Measurements from ENCODE around the gene HIVEP1. TPM values are rescaled to one million over a fixed set of nuclear protein-coding genes. Genes with fewer than 3 reads are reported as not detected.

HIVEP1 gene
- total and polyA plus RNA-seq, 5 donors, result 5.1 to 16.9 (median 14.4) TPM

DNA sequence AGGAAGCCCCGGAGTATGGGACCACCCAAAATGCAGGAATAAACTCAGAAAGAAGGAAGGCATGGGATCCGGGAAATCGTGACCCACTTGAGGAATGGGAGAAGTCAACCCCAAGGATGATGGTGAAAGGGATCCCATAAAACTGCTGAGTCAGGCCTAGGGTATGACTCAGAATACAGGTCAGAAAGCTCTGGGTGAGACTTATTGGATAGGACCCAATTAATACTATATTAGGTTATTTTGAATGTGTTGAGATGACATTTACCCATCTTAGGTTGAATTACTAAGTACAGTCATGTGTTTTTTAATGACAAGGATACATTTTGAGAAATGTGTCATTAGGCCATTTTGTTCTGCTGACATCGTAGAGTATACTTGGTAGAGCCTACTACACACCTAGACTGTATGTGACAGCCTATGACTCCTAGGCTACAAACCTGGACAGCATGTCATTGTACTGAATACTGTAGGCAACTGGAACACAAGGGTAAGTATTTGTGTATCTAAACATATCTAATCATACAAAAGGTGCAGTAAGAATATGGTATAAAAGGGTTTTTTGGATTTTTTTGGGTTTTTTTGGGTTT is 17.1 kb upstream of the HIVEP1 start:
- no peaks in the 10 kb centered on the region for H3K4me1 ChIP-seq (ENCODE audit: control insufficient read depth, insufficient read depth, low read length)
- H3K9me3 ChIP-seq (ENCODE audit: control insufficient read depth, low read length), result no peaks in the 10 kb centered on the region
- ATAC-seq (no peak), DNase-seq (no peak)
- 98% methylated on average over 4 of the region's 4 CpGs for WGBS
- no peak overlapping the region for H3K4me3 ChIP-seq (ENCODE audit: low read length)
- H3K27me3 ChIP-seq (ENCODE audit: control insufficient read depth, insufficient read depth), result no peaks in the 10 kb centered on the region
- intact Hi-C loops (cut with DNase I), result no loop called here
- H3K27ac ChIP-seq (ENCODE audit: low read length), result no peak overlapping the region

- Histone ChIP-seq H3K4me3 (ENCODE audit: low read length) (no peak overlapping the region), H3K9me3 (ENCODE audit: control insufficient read depth, low read length) (no peaks in the 10 kb centered on the region), H3K27me3 (ENCODE audit: control insufficient read depth, insufficient read depth) (no peaks in the 10 kb centered on the region), H3K4me1 (ENCODE audit: control insufficient read depth, insufficient read depth, low read length) (no peaks in the 10 kb centered on the region), H3K27ac (ENCODE audit: low read length) (no peak overlapping the region)
- 72% methylated on average over 1 of the region's 1 CpG for WGBS
- intact Hi-C loops (cut with DNase I), result no loop called here
- ATAC-seq (no peak), DNase-seq (no peak)
These were observed 15.4 kb upstream of the HIVEP1 start for GRCh38 chr6:11996751-11997150.

- no peak overlapping the region for H3K27ac ChIP-seq (ENCODE audit: low read length)
- H3K4me3 ChIP-seq (ENCODE audit: low read length), result no peak overlapping the region
- no peaks in the 10 kb centered on the region for H3K4me1 ChIP-seq (ENCODE audit: control insufficient read depth, insufficient read depth, low read length)
- DNase-seq (no peak), ATAC-seq (peak; percentile 78 to 83)
- intact Hi-C loops (cut with DNase I), result no loop called here
- 48% methylated on average over 5 of the region's 5 CpGs for WGBS
- H3K9me3 ChIP-seq (ENCODE audit: control insufficient read depth, low read length), result no peaks in the 10 kb centered on the region
- H3K27me3 ChIP-seq (ENCODE audit: control insufficient read depth, insufficient read depth), result no peaks in the 10 kb centered on the region
These were observed 12.9 kb upstream of the HIVEP1 start for GRCh38 chr6:11999246-11999645.

DNA sequence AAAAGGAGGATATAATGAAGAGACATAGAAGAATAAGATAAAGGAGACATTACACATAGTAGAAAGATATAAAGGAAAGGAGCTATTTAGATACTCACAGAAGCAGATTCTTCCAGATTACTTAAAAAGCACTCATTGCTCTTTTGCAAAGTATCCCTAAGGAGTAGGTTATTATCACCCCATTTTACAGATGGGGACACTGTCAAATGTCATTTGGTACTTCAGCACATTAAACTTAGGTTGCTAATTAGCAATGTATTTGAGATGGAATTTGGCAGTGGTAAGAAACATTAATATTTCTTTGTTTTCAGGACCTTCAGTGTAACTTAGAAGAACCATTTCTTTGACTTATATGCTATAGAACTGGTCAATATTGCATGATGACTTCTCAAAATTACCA is 11.9 kb upstream of the HIVEP1 start:
- H3K9me3 ChIP-seq (ENCODE audit: control insufficient read depth, low read length), result no peaks in the 10 kb centered on the region
- H3K27ac ChIP-seq (ENCODE audit: low read length), result no peak overlapping the region
- H3K4me3 ChIP-seq (ENCODE audit: low read length), result no peak overlapping the region
- ATAC-seq, result no peak
- no peaks in the 10 kb centered on the region for H3K27me3 ChIP-seq (ENCODE audit: control insufficient read depth, insufficient read depth)
- H3K4me1 ChIP-seq (ENCODE audit: control insufficient read depth, insufficient read depth, low read length), result no peaks in the 10 kb centered on the region
- no peak for DNase-seq
- intact Hi-C loops (cut with DNase I), result no loop called here

DNA sequence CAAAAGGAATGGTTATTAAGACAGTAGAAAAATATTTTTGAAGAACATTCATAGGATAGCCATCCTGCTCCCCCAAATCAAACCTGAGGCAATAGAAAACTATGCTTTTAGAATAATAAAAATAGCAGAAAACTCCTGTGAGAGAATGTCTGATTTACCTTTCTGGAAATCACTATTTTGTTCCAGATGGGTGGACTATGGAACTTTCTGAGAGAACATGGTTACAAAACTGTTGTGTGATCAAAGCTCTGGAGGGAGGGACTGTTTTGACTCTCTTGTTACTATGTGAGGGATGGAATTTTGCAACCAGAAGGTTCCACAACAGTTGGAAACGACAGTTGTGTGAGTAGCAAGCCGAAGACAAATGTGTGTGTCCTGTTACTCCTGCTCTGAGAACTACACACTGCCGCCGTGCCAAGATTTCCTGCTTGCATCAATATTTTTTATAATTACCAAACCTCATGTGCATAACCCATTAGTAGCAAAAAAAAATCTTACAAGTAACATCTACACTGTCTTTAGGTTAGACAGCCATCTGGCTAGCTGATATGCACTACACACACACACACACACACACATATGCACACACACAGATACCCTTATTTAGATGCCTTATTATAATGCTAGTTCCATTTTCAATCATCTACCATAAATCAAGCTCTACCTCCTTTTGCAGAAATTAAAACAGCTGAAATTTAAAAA is 11.0 kb upstream of the HIVEP1 start:
- H3K4me1 ChIP-seq (ENCODE audit: control insufficient read depth, insufficient read depth, low read length), result no peaks in the 10 kb centered on the region
- intact Hi-C loops (cut with DNase I), result no loop called here
- peak in 1 of 3 donors; percentile 66 for DNase-seq
- H3K4me3 ChIP-seq (ENCODE audit: low read length), result no peak overlapping the region
- ATAC-seq, result peak; percentile 47 to 57
- 22% methylated on average over 4 of the region's 4 CpGs for WGBS
- no peaks in the 10 kb centered on the region for H3K9me3 ChIP-seq (ENCODE audit: control insufficient read depth, low read length)
- no peak overlapping the region for H3K27ac ChIP-seq (ENCODE audit: low read length)
- H3K27me3 ChIP-seq (ENCODE audit: control insufficient read depth, insufficient read depth), result no peaks in the 10 kb centered on the region

DNA sequence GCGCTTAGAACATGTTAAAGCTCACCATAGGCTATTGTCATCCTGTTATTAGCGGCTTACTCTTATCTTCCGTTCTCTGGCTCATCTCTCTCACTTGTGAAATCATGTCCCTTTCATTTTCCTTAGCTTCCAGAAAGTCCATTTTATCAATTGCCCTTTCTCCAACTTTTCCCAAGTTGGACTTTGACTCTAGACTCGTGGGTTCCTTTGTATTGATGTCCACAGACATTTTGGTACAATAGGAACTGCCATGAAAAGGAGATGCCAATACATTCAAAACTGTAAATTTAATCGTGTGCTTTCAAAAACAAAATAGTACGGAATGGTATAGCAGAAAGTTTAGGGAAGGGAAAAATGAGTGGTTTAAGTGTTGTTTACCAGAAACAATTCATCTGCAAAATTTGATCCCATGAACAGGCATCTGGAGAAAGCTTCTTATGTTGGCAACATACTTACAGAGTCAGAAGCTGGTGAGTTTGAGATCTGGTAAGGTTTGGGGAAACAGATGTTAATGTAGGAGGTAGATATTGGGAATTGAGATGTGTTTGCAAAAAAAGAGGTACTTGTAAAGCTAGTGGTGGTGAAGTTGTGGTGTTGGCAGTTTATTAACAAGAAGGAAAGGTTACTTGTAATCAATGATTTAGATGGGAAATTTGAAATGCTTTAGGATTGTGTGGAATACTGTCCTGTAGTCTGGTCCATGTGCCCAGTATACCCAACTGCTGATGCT is 10.2 kb upstream of the HIVEP1 start:
- H3K9me3 ChIP-seq (ENCODE audit: control insufficient read depth, low read length), result no peaks in the 10 kb centered on the region
- DNase-seq, result no peak
- no peak overlapping the region for H3K4me3 ChIP-seq (ENCODE audit: low read length)
- intact Hi-C loops (cut with DNase I), result no loop called here
- ATAC-seq, result no peak
- H3K4me1 ChIP-seq (ENCODE audit: control insufficient read depth, insufficient read depth, low read length), result no peaks in the 10 kb centered on the region
- no peak overlapping the region for H3K27ac ChIP-seq (ENCODE audit: low read length)
- H3K27me3 ChIP-seq (ENCODE audit: control insufficient read depth, insufficient read depth), result no peaks in the 10 kb centered on the region
- 51% methylated on average over 6 of the region's 6 CpGs for whole genome bisulfite sequencing

DNA sequence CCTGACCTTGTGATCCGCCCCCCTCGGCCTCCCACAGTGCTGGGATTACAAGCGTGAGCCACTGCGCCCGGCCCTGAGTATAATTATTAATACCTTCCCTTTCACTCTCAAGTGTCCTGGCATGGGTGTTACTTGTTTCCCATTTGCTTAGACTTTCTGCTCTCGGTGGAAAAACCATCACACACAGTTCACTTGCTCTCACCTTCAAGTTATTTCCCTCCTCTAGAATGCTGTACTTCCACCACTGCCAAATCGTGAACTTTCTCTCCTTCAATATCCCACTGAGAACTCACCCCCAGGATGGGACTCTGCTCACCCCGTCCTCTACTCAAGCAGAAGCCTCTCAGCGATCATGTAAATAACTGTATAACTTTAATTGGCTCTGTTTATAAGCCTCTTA is 4.6 kb upstream of the HIVEP1 start:
- no peak overlapping the region for H3K4me3 ChIP-seq (ENCODE audit: low read length)
- H3K27me3 ChIP-seq (ENCODE audit: control insufficient read depth, insufficient read depth), result no peaks in the 10 kb centered on the region
- H3K9me3 ChIP-seq (ENCODE audit: control insufficient read depth, low read length), result no peaks in the 10 kb centered on the region
- WGBS, result 74% methylated on average over 9 of the region's 9 CpGs
- no peaks in the 10 kb centered on the region for H3K4me1 ChIP-seq (ENCODE audit: control insufficient read depth, insufficient read depth, low read length)
- peak overlapping the region; percentile 29 for H3K27ac ChIP-seq (ENCODE audit: low read length)
- DNase-seq, result no peak
- intact Hi-C loops (cut with DNase I), result no loop called here
- ATAC-seq, result no peak

GRCh38 chr6:12007887-12008286 is 4.2 kb upstream of the HIVEP1 start:
- Histone ChIP-seq H3K4me3 (ENCODE audit: low read length) (peak overlapping the region; percentile 92), H3K4me1 (ENCODE audit: control insufficient read depth, insufficient read depth, low read length) (no peaks in the 10 kb centered on the region), H3K27ac (ENCODE audit: low read length) (peak overlapping the region; percentile 98), H3K27me3 (ENCODE audit: control insufficient read depth, insufficient read depth) (no peaks in the 10 kb centered on the region), H3K9me3 (ENCODE audit: control insufficient read depth, low read length) (no peaks in the 10 kb centered on the region)
- ATAC-seq, result no peak
- intact Hi-C loops (cut with DNase I), result no loop called here
- DNase-seq, result no peak
- WGBS, result 40% methylated on average over 4 of the region's 4 CpGs

GRCh38 chr6:12008366-12009179 is 3.5 kb upstream of the HIVEP1 start:
- H3K27me3 ChIP-seq (ENCODE audit: control insufficient read depth, insufficient read depth), result no peaks in the 10 kb centered on the region
- peak; percentile 91 to 97 (median 95) for DNase-seq
- no peaks in the 10 kb centered on the region for H3K4me1 ChIP-seq (ENCODE audit: control insufficient read depth, insufficient read depth, low read length)
- peak; percentile 64 to 68 for ATAC-seq
- H3K4me3 ChIP-seq (ENCODE audit: low read length), result peak overlapping the region; percentile 92
- intact Hi-C loops (cut with DNase I), result no loop called here
- WGBS, result under 1% methylated on average over 56 of the region's 60 CpGs
- H3K27ac ChIP-seq (ENCODE audit: low read length), result peak overlapping the region; percentile 98
- no peaks in the 10 kb centered on the region for H3K9me3 ChIP-seq (ENCODE audit: control insufficient read depth, low read length)

- H3K9me3 ChIP-seq (ENCODE audit: control insufficient read depth, low read length), result no peaks in the 10 kb centered on the region
- WGBS, result under 1% methylated on average over 29 of the region's 29 CpGs
- no peaks in the 10 kb centered on the region for H3K4me1 ChIP-seq (ENCODE audit: control insufficient read depth, insufficient read depth, low read length)
- peak overlapping the region; percentile 92 for H3K4me3 ChIP-seq (ENCODE audit: low read length)
- ATAC-seq (no peak), DNase-seq (no peak)
- H3K27me3 ChIP-seq (ENCODE audit: control insufficient read depth, insufficient read depth), result no peaks in the 10 kb centered on the region
- intact Hi-C loops (cut with DNase I), result no loop called here
- peak overlapping the region; percentile 80 for H3K27ac ChIP-seq (ENCODE audit: low read length)
These were observed 2.9 kb upstream of the HIVEP1 start for GRCh38 chr6:12009180-12009685.

Data from right cardiac atrium (tissue), 5 donors.